Hepatocyte (in vitro differentiated cells): ENCODE data around the gene TP73. TPM values are rescaled to one million over a fixed set of nuclear protein-coding genes. Genes with fewer than 3 reads are reported as not detected.

Source experiments
- DNase-seq: peaks from one replicate; pipeline ENCODE4 v3.0.0-alpha.2; 2016; ENCODE audit warnings: low spot score
- H2AFZ ChIP-seq: fragments of 200-600 bp; sonication (generic); 2 replicates; pipeline ENCODE4 v1.6.0; 2016; ENCODE audit warnings: antibody characterized with exemption, mild to moderate bottlenecking
- H3K27ac ChIP-seq: fragments of 200-600 bp; sonication (generic); 2 replicates; pipeline ENCODE4 v1.5.1; 2016; ENCODE audit warnings: mild to moderate bottlenecking
- H3K27me3 ChIP-seq: fragments of 200-600 bp; sonication (generic); 2 replicates; pipeline ENCODE4 v1.6.1; 2016
- H3K36me3 ChIP-seq: fragments of 200-600 bp; sonication (generic); replicated peaks from 2 replicates; pipeline ENCODE4 v1.5.1; 2016; ENCODE audit warnings: low read depth; ENCODE audit not compliant: insufficient read depth
- H3K4me1 ChIP-seq: fragments of 200-600 bp; sonication (generic); 2 replicates; pipeline ENCODE4 v1.5.1; 2016; ENCODE audit warnings: mild to moderate bottlenecking, moderate library complexity; ENCODE audit not compliant: insufficient read depth
- H3K4me2 ChIP-seq: fragments of 200-600 bp; sonication (generic); 2 replicates; pipeline ENCODE4 v1.6.0; 2016
- H3K4me3 ChIP-seq: fragments of 200-600 bp; sonication (generic); 2 replicates; pipeline ENCODE4 v1.5.1; 2016; ENCODE audit warnings: mild to moderate bottlenecking
- H3K79me2 ChIP-seq: fragments of 200-600 bp; sonication (generic); 2 replicates; pipeline ENCODE4 v1.6.0; 2017; ENCODE audit warnings: mild to moderate bottlenecking
- H3K9me2 ChIP-seq: fragments of 200-600 bp; sonication (generic); replicated peaks from 2 replicates; pipeline ENCODE4 v1.6.0; 2017; ENCODE audit warnings: mild to moderate bottlenecking; ENCODE audit not compliant: insufficient read depth
- H3K9me3 ChIP-seq: fragments of 200-600 bp; sonication (generic); 2 replicates; pipeline ENCODE4 v1.5.1; 2016; ENCODE audit warnings: low read depth, mild to moderate bottlenecking
- H4K20me1 ChIP-seq: fragments of 200-600 bp; sonication (generic); 2 replicates; pipeline ENCODE4 v1.6.0; 2016; ENCODE audit warnings: mild to moderate bottlenecking; ENCODE audit not compliant: insufficient read depth, poor library complexity, severe bottlenecking
- EZH2 ChIP-seq: fragments of 200-600 bp; sonication (generic); IDR thresholded peaks from 2 replicates; pipeline ENCODE4 v1.6.1; 2016; ENCODE audit warnings: antibody characterized with exemption, mild to moderate bottlenecking, borderline replicate concordance
- EZH2phosphoT487 ChIP-seq: fragments of 200-600 bp; sonication (generic); IDR thresholded peaks from one replicate; pipeline ENCODE4 v1.6.1; 2018; ENCODE audit warnings: antibody characterized with exemption, mild to moderate bottlenecking, low read depth, moderate library complexity; ENCODE audit not compliant: unreplicated experiment, severe bottlenecking
- WGBS: methylation state at CpG from one replicate; pipeline ENCODE4 v1.1.6; 2016; ENCODE audit warnings: low lambda C conversion rate; ENCODE audit errors: missing lambda C conversion rate; 5-methylcytosine and 5-hydroxymethylcytosine counted together
- polyA plus RNA-seq: library from polyadenylated mRNA; unstranded; fragments of >200 nt; fragmentation: Nextera tagmentation; extraction: Ambion mirVana; gene quantifications from 2 replicates; pipeline ENCODE4 v1.2.1, GENCODE V29; 2016
- total RNA-seq: library from RNA; depleted of rRNA; stranded (reverse); fragments of >200 nt; gene quantifications from 2 replicates; pipeline ENCODE4 v1.2.3, GENCODE V29; 2014
- TF ChIP-seq, protein P1 (sequence below): fragments of 200-600 bp; sonication (generic); IDR thresholded peaks from 2 replicates; pipeline ENCODE4 v1.5.1; 2016; ENCODE audit warnings: antibody characterized with exemption, mild to moderate bottlenecking; ENCODE audit not compliant: poor library complexity

TP73 gene
- total and polyA plus RNA-seq, 2 experiments from 2014 or later = 0.27 to 0.47 TPM

DNA sequence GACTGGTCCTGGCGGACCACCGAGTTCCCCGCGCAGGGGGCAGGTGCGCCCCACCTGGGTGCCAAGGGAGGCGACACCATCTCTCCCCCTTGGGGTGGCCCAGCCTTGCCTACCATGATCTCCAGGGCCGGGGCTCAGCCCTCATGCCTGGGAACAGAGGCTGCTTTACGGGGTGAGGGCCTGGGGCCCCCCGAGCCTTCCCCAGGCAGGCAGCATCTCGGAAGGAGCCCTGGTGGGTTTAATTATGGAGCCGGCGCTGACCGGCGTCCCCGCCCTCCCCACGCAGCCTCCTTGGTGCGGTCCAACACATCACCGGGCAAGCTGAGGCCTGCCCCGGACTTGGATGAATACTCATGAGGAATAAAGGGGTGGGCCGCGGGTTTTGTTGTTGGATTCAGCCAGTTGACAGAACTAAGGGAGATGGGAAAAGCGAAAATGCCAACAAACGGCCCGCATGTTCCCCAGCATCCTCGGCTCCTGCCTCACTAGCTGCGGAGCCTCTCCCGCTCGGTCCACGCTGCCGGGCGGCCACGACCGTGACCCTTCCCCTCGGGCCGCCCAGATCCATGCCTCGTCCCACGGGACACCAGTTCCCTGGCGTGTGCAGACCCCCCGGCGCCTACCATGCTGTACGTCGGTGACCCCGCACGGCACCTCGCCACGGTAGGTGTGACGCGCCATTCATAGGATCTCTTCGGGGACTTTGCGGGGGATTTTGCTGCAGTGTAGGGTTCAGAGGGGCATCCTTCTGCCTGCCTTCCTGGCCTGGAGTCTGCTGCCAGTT is 38.2 kb downstream of the TP73 start:
- Histone ChIP-seq H3K27ac (no peak overlapping the region), H4K20me1 (no peaks in the 10 kb centered on the region), H3K27me3 (no peaks in the 10 kb centered on the region), H3K4me1 (no peaks in the 10 kb centered on the region), H3K4me2 (no peak overlapping the region), H3K4me3 (no peak overlapping the region), H3K79me2 (no peaks in the 10 kb centered on the region), H3K36me3 (no peaks in the 10 kb centered on the region), H2AFZ (no peak overlapping the region), H3K9me3 (no peaks in the 10 kb centered on the region), H3K9me2 (no peaks in the 10 kb centered on the region)
- TF ChIP-seq EZH2phosphoT487 = no peak
- TF ChIP-seq EZH2 = no peak
- TF ChIP-seq, protein P1, sequence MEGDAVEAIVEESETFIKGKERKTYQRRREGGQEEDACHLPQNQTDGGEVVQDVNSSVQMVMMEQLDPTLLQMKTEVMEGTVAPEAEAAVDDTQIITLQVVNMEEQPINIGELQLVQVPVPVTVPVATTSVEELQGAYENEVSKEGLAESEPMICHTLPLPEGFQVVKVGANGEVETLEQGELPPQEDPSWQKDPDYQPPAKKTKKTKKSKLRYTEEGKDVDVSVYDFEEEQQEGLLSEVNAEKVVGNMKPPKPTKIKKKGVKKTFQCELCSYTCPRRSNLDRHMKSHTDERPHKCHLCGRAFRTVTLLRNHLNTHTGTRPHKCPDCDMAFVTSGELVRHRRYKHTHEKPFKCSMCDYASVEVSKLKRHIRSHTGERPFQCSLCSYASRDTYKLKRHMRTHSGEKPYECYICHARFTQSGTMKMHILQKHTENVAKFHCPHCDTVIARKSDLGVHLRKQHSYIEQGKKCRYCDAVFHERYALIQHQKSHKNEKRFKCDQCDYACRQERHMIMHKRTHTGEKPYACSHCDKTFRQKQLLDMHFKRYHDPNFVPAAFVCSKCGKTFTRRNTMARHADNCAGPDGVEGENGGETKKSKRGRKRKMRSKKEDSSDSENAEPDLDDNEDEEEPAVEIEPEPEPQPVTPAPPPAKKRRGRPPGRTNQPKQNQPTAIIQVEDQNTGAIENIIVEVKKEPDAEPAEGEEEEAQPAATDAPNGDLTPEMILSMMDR = no peak
- DNase-seq = no peak
- 92% methylated on average over 48 of the region's 50 CpGs for WGBS

DNA sequence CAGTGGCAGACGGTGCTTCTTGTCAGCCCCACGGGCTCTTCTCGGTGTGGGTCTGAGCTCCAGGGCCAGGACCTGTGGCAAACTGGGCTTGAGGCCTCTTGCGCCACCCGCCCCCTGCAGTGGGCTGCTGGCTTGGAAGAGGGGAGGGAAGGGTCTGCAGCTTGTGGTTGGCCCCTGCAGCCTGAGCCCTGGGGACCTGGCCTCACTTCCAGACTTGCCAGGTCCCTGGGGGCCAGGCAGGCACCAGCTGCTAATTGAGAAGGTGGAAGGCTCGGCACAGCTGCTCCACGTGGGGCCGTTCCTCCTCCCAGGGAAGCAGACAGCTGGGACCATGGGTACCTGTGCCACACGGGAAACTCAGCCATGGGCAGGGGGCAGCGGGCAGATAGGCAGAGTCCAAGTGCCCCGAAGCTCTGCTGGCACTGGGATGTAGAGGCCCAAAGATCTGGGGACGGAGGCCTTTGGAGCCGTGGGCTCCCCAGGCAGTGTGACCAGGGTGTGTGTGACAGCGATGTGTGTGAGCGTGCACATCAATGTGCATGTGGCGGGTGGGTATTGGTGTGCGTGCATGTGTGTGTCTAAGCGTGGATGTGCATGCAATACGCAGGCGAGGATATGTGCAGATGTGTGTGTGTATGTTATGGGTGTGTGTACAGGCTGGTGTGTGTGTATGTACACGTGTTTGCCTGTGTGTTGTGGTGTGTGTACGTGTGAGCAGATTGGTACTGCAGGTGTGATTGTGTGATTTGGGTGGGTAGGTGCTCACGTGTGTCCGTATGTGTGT is 39.3 kb downstream of the TP73 start:
- Histone ChIP-seq H3K4me3 (no peak overlapping the region), H4K20me1 (no peaks in the 10 kb centered on the region), H3K9me2 (no peaks in the 10 kb centered on the region), H3K79me2 (no peaks in the 10 kb centered on the region), H3K4me1 (no peaks in the 10 kb centered on the region), H3K27me3 (no peaks in the 10 kb centered on the region), H2AFZ (no peak overlapping the region), H3K4me2 (no peak overlapping the region), H3K27ac (no peak overlapping the region), H3K9me3 (no peaks in the 10 kb centered on the region), H3K36me3 (no peaks in the 10 kb centered on the region)
- no peak for DNase-seq
- 87% methylated on average over 24 of the region's 24 CpGs for WGBS
- TF ChIP-seq, protein P1 = no peak
- no peak for TF ChIP-seq EZH2
- TF ChIP-seq EZH2phosphoT487 = no peak

DNA sequence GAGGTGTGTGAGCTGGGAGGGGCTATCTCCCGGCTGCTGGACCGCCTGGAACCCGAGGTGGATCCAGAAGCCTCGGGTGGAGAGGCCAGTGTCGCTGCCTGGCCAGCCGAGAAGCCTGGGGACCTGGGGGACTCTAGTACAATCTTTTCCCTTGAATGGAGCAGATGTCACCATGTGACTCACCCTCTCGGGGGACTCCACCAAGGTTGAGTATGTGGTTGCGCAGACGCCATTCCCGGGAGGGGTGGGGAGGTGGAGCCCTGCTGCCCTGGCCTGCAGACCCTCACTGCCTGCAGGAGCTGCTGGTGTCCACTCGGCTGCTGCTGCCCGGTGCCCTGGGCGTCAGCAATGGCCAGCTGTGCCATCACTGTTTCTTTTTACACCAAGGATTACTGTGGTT is 40.3 kb downstream of the TP73 start:
- no peak overlapping the region for H3K27ac ChIP-seq
- H3K4me2 ChIP-seq = no peak overlapping the region
- H3K27me3 ChIP-seq = no peaks in the 10 kb centered on the region
- H3K36me3 ChIP-seq = no peaks in the 10 kb centered on the region
- H4K20me1 ChIP-seq = no peaks in the 10 kb centered on the region
- H3K79me2 ChIP-seq = no peaks in the 10 kb centered on the region
- no peak overlapping the region for H2AFZ ChIP-seq
- no peak for DNase-seq
- H3K4me3 ChIP-seq = no peak overlapping the region
- no peaks in the 10 kb centered on the region for H3K9me2 ChIP-seq
- H3K4me1 ChIP-seq = no peaks in the 10 kb centered on the region
- TF ChIP-seq, protein P1 = no peak
- TF ChIP-seq EZH2phosphoT487 (no peak), EZH2 (no peak)
- WGBS = 85% methylated on average over 12 of the region's 13 CpGs
- H3K9me3 ChIP-seq = no peaks in the 10 kb centered on the region
